Stimulated activated naive B cell treated with anti-CD40 and anti-IgM and Interleukin-4, amounts not matched to agents 10 μg/mL and 1 μg/mL and 100 μg/mL, for 72 hours (primary cell): ENCODE results near the gene ZCCHC14.
"Not testable (repeated sequence)": the region's sequence is repeated elsewhere in the genome, so short reads cannot be mapped to it uniquely, and the experiment has no call there.

Experiments used
- ATAC-seq, 2 donors: fragments of 150-1000 bp; cut with Tn5 transposase; replicated peaks; 2 replicates each; pipeline ENCODE4 v1.10.0; 2021; ENCODE audit warnings: moderate library complexity in 1 of 2
- DNase-seq: peaks from one replicate; pipeline ENCODE4 v3.0.0; 2021
- H3K27ac Mint-ChIP-seq: one replicate; pipeline ENCODE4 v1.8.0; 2022; ENCODE audit warnings: mild to moderate bottlenecking, mixed read lengths
- H3K27me3 Mint-ChIP-seq, 2 donors: one replicate each; pipeline ENCODE4 v1.8.0; 2022; ENCODE audit warnings: mixed read lengths in 2 of 2
- H3K36me3 Mint-ChIP-seq, 2 donors: one replicate each; pipeline ENCODE4 v1.8.0; 2022; ENCODE audit warnings: mixed read lengths in 2 of 2, mild to moderate bottlenecking in 1 of 2
- H3K4me1 Mint-ChIP-seq, 2 donors: one replicate each; pipeline ENCODE4 v1.8.0; 2022; ENCODE audit warnings: mixed read lengths in 2 of 2, mild to moderate bottlenecking in 1 of 2
- H3K4me3 Mint-ChIP-seq, 2 donors: one replicate each; pipeline ENCODE4 v1.8.0; 2022; ENCODE audit warnings: mild to moderate bottlenecking in 2 of 2, mixed read lengths in 2 of 2, moderate library complexity in 1 of 2
- H3K9me3 Mint-ChIP-seq, 2 donors: one replicate each; pipeline ENCODE4 v1.8.0; 2022; ENCODE audit warnings: mixed read lengths in 2 of 2, mild to moderate bottlenecking in 1 of 2

Gene ZCCHC14

DNA sequence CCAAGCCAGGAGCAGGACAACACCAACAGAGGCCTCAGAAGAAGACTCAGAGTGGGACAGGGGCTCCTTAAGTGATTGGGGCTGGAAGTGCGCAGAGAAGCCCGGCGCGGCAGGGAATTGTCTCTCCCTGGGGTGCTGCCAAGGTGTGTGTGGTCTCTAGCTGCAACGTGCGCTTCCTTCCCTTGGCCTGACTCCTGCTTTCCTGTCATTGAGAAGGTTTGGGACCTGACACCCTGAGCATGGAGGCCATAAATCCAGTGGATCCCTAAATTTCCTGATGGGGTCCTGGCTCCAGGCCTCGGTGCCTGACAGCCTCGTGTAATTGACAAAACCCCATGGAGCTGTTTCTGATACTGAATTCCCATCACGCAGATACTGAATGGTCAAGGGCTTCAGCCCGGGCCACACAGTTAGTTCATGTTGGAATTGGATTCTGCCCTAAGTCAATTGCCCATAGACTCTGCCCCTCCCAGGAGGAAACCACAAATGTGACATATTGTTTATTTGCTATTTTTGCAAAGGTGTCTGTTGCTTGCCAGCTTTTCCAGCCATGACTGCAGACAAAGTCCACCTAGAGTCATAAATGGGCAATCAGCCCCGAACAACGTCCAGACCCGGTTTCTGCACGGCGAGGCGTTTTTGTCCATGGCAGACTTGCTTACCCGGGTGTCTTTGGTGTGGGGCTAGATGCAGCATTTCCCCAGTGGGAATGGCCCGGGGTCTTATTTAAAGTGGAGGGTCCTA is 4.4 kb upstream of the ZCCHC14 start:
- not testable (repeated sequence) for DNase-seq, H3K9me3 Mint-ChIP-seq, H3K36me3 Mint-ChIP-seq, ATAC-seq
- peak overlapping the region; percentile 84 for H3K27ac Mint-ChIP-seq
- peaks cover 51 to 65% of the 10 kb centered on the region in 2 donors for H3K27me3 Mint-ChIP-seq
- peaks cover 24 to 42% of the 10 kb centered on the region in 2 donors for H3K4me1 Mint-ChIP-seq
- peak overlapping the region in 1 of 2 donors; percentile 55 for H3K4me3 Mint-ChIP-seq

DNA sequence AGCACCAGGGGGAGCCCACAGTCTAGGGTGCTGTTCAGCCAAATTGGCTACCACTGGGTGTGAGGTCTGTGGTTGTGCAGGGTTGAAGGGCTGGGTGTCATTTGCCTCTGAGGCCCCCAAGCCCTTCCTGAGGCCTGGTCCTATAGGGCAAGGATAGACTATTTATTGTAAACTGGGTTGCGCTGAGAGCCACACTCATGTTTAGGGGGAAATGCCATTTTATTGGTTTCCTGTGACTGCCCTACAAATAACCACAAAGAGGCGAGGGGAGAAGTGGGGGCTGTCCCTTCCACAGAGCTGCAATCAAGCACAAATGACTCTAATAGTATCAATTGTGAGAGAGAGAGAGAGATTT is 3.6 kb upstream of the ZCCHC14 start:
- Mint-ChIP-seq H3K4me3 (peak overlapping the region; percentile 31 to 55), H3K27me3 (peaks cover 51 to 67% of the 10 kb centered on the region in 2 donors), H3K9me3 (no peaks in the 10 kb centered on the region), H3K4me1 (peaks cover 24 to 42% of the 10 kb centered on the region in 2 donors), H3K27ac (peak overlapping the region; percentile 84), H3K36me3 (peaks cover under 1% of the 10 kb centered on the region in 2 donors)
- peak; percentile 68 for DNase-seq
- peak; percentile 80 to 83 for ATAC-seq

DNA sequence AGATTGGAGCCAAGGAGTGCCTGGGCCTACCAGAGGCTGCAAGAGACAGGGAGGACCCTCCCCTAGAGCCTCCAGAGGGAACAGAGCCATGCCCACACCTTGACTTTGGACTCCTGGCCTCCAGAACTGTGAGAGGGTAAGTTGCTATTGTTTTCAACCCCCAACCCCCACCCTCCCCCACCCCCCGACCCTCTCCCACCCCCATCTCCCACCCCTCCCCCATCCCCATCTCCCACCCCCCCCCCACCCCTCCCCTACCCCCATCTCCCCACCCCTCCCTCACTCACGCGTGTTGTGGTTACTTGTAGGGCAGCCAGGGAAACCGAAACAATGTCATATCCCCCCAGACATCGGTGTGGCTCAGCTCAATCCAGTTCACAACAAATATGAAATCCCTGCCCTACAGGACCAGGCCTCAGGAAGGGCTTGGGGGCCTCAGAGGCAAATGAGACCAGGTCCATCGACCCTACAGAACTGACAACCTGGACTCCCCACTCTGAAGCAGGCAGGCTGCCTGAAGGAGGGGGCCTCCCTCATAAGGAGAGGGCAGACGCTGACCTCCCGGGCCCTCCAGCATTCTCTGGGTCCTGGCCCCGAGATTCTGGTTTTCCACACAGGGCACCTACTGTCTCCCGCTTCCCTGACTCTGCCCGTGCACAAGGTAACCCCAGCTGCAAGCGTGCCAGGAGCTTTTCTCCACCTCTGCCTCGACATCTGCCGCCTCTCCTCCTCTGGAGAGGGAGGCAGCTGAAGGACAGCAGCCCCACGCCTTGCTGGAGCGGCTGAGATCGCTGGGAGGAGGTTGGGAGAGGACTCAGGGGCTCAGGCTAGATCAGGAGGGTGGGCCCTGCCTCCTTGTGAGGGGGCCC is 3.0 kb upstream of the ZCCHC14 start:
- H3K4me1 Mint-ChIP-seq, result peaks cover 28 to 48% of the 10 kb centered on the region in 2 donors
- no peak for DNase-seq
- peak in 1 of 2 donors; percentile 1 for ATAC-seq
- H3K36me3 Mint-ChIP-seq, result peaks cover 5 to 6% of the 10 kb centered on the region in 2 donors
- H3K9me3 Mint-ChIP-seq, result no peaks in the 10 kb centered on the region
- peak overlapping the region; percentile 21 to 34 for H3K4me3 Mint-ChIP-seq
- no peak overlapping the region for H3K27ac Mint-ChIP-seq
- peaks cover 52 to 67% of the 10 kb centered on the region in 2 donors for H3K27me3 Mint-ChIP-seq

DNA sequence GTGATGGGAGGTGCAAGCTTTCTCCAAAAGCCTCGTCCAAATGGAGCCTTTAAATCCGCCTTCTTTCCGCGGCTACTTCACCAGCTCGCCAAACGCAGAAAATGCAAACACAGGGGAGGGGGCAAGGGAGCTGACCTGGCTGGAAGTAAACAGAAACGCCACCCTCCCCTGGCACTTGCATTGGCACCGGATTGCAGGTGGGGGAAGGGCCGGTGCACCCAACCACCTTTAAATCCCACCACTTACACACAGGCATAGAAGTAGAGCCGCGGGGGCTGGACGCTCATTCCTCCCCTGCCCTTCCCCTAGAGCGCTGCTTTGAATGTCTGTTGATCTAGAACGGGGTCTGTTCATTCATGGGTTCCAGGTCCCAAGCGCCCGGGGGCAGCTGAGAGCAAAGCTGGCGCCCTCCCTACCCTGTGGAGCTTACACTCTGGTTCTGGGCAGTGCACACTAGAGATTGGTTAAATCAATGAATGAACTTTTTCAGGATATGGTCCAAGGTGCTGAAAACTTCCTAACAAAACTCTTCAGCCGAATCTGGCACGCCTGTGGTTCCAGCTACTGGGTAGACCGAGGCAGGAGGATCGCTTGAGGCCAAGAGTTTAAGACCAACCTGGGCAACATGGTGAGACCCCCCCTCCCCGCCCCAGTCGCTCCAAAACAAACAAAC is 920 bp upstream of the ZCCHC14 start:
- Mint-ChIP-seq H3K4me3 (peak overlapping the region; percentile 50 to 84), H3K27ac (peak overlapping the region; percentile 51), H3K4me1 (peaks cover 36 to 60% of the 10 kb centered on the region in 2 donors), H3K27me3 (peaks cover 55 to 67% of the 10 kb centered on the region in 2 donors), H3K36me3 (peaks cover 5 to 6% of the 10 kb centered on the region in 2 donors), H3K9me3 (no peaks in the 10 kb centered on the region)
- DNase-seq (no peak), ATAC-seq (no peak)

GRCh38 chr16:87492291-87492630 is 563 bp downstream of the ZCCHC14 start:
- Mint-ChIP-seq H3K27me3 (peaks cover 56 to 66% of the 10 kb centered on the region in 2 donors), H3K4me3 (no peak overlapping the region), H3K36me3 (peaks cover 5 to 6% of the 10 kb centered on the region in 2 donors), H3K27ac (no peak overlapping the region), H3K9me3 (no peaks in the 10 kb centered on the region), H3K4me1 (peaks cover 39 to 59% of the 10 kb centered on the region in 2 donors)
- DNase-seq (no peak), ATAC-seq (no peak)

DNA sequence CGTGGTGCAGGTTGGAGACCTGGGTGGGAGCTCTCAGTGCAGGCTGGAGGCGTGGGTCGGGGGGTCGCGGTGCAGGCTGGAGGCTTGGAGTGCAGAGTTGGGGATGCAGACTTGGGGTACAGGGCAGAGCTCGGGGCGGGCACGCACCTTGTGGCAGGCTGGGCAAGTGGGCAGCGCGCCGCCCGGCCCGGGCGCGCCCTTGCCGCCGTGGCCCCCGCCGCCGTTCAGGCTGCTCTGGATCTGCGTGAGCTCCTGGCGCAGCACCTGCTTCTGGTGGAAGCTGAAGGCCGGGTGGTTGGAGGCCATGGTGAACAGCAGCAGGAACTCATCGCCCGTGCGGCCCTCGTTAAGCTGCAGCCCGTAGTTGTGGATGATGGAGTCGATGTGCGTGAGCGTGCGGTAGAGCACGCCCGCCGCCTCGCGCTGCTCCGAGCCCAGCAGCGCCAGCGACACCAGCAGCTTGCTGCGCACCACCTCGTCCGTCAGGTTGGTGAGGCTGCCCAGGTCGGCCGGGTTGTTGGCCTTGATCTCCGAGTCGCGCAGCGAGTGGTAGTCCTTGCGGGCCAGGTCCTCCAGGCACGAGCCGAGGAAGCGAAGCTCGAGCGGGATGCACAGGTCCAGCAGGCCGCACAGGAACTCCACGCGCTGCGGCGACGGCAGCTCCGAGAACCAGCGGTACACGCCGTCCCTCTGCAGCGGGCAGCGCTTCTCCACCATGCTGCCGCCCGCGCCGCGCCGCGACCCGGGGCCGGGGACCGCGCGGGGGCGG is 1.1 kb downstream of the ZCCHC14 start:
- H3K4me3 Mint-ChIP-seq, result peak overlapping the region; percentile 77
- DNase-seq, result no peak

GRCh38 chr16:87490799-87491521 is 1.9 kb downstream of the ZCCHC14 start:
- Mint-ChIP-seq H3K4me1 (peaks cover 26 to 46% of the 10 kb centered on the region in 2 donors), H3K4me3 (peak overlapping the region; percentile 77), H3K27ac (peak overlapping the region; percentile 92), H3K27me3 (peaks cover 56 to 62% of the 10 kb centered on the region in 2 donors)
- DNase-seq, H3K36me3 Mint-ChIP-seq, H3K9me3 Mint-ChIP-seq, ATAC-seq: not testable (repeated sequence)

More for the DNA sequence above, 1.1 kb downstream of the ZCCHC14 start:
- Mint-ChIP-seq H3K27ac (peak overlapping the region; percentile 92), H3K36me3 (peaks cover 5 to 6% of the 10 kb centered on the region in 2 donors), H3K9me3 (no peaks in the 10 kb centered on the region), H3K4me1 (peaks cover 33 to 53% of the 10 kb centered on the region in 2 donors), H3K27me3 (peaks cover 59 to 64% of the 10 kb centered on the region in 2 donors)
- ATAC-seq, result no peak

DNA sequence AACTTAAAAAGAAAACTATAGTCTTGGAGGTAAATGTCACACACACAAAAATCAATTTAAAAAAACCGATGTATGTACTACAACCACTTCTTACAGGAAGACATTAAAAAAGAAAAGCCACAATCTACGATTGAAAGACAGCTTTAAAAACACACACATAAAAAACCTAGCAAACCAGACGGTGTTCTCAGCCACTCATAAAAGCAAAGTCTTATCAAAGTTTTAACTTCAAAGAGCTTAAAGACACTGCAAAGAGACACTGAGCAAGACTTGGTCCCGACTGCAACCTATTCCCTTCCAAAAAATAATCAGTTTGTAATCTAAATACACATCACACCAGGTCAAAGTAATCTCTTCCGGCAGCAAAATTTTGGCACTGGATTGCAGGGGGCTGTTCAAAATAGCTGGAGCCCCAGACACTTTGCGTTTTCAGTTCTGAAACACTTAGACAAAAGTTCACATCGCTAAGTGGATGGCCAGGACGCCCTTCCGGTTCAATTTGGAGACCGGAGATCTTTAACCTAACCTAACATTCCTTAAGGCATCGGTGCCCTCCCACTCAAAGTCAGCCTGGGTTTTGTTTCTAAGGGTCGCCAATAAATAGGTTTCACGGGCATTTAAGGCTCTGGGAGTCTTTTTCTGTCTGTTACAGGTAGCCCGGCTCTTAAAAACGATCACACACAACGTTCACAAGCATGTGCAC is 2.6 kb downstream of the ZCCHC14 start:
- DNase-seq (no peak), ATAC-seq (no peak)
- H3K27me3 Mint-ChIP-seq, result peaks cover 53 to 59% of the 10 kb centered on the region in 2 donors
- peaks cover 5 to 6% of the 10 kb centered on the region in 2 donors for H3K36me3 Mint-ChIP-seq
- no peak overlapping the region for H3K27ac Mint-ChIP-seq
- no peaks in the 10 kb centered on the region for H3K9me3 Mint-ChIP-seq
- H3K4me1 Mint-ChIP-seq, result peaks cover 23 to 39% of the 10 kb centered on the region in 2 donors
- peak overlapping the region; percentile 49 to 77 for H3K4me3 Mint-ChIP-seq

DNA sequence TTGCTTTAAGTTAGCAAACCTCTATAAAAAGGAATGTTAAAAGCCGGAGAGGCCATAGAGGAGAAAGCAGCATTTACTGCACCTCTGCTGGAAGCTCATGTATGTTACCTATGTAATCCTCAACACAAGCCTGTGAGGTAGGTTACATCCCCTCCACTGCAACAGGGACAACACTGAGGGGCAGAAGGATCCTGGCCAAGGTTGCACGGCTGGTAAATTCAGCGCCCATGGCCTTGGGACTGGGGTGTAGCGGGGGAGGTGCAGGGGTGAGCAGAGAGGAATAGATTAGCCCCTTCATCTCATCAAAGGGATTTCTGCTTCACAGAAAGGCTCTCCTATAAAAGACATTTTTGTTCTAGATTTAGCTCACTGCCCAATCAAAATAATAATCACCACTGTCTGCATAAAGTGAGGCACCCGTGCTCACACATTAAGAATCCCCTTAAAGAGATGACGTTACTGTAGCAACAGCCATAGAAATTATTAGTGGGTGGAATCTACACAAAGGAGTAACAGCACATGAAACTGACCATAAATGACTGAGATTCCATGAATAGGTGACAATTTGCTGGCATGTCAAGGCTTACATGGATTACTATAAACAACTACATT is 3.3 kb downstream of the ZCCHC14 start:
- H3K36me3 Mint-ChIP-seq, result peaks cover 5 to 6% of the 10 kb centered on the region in 2 donors
- peaks cover 25 to 41% of the 10 kb centered on the region in 2 donors for H3K4me1 Mint-ChIP-seq
- no peaks in the 10 kb centered on the region for H3K9me3 Mint-ChIP-seq
- no peak overlapping the region for H3K27ac Mint-ChIP-seq
- no peak for ATAC-seq
- no peak overlapping the region for H3K4me3 Mint-ChIP-seq
- DNase-seq, result no peak
- H3K27me3 Mint-ChIP-seq, result peaks cover 49 to 56% of the 10 kb centered on the region in 2 donors

DNA sequence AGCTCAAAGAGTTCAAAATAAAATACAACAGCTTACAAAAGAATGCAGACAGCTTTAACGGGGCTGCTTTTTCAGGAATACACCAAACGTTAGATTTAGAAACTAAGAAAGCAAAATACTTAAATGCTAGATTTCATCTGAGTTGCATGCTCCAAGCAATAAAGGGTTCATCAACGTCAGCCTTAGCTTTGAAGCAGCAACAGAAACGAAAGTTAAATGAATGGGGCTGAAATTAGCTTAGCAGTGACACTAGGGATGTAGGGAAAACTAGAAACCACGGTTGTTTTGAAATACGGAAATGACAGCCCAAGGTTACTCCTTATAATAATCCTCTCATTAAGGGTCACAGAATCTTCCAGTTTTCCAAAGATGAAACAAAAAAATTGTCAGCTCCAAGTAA is 3.9 kb downstream of the ZCCHC14 start:
- not testable (repeated sequence) for ATAC-seq
- peaks cover 47 to 54% of the 10 kb centered on the region in 2 donors for H3K27me3 Mint-ChIP-seq

GRCh38 chr16:87487361-87487924 is 5.4 kb downstream of the ZCCHC14 start:
- H3K27ac Mint-ChIP-seq, result no peak overlapping the region
- ATAC-seq, result no peak
- peaks cover 20 to 28% of the 10 kb centered on the region in 2 donors for H3K4me1 Mint-ChIP-seq
- DNase-seq, result no peak
- no peaks in the 10 kb centered on the region for H3K9me3 Mint-ChIP-seq
- no peak overlapping the region for H3K4me3 Mint-ChIP-seq
- H3K36me3 Mint-ChIP-seq, result peaks cover 5 to 6% of the 10 kb centered on the region in 2 donors
- peaks cover 42 to 43% of the 10 kb centered on the region in 2 donors for H3K27me3 Mint-ChIP-seq

More for the DNA sequence above, 3.9 kb downstream of the ZCCHC14 start:
- H3K4me3 Mint-ChIP-seq, DNase-seq, H3K27ac Mint-ChIP-seq, H3K36me3 Mint-ChIP-seq, H3K9me3 Mint-ChIP-seq: not testable (repeated sequence)
- H3K4me1 Mint-ChIP-seq, result peaks cover 25 to 39% of the 10 kb centered on the region in 2 donors

- H3K4me3 Mint-ChIP-seq, result no peak overlapping the region
- DNase-seq, result no peak
These were observed 6.0 kb downstream of the ZCCHC14 start for GRCh38 chr16:87486713-87487247.

More at GRCh38 chr16:87486713-87487247, 6.0 kb downstream of the ZCCHC14 start:
- H3K27ac Mint-ChIP-seq, result no peak overlapping the region
- H3K9me3 Mint-ChIP-seq, result no peaks in the 10 kb centered on the region
- peaks cover 5 to 6% of the 10 kb centered on the region in 2 donors for H3K36me3 Mint-ChIP-seq
- ATAC-seq, result no peak
- peaks cover 47 to 49% of the 10 kb centered on the region in 2 donors for H3K27me3 Mint-ChIP-seq
- peaks cover 21 to 28% of the 10 kb centered on the region in 2 donors for H3K4me1 Mint-ChIP-seq
